OCI-LY3 (cell line): Measurements from ENCODE around the gene CCSER1.

Experiments used
- EZH2phosphoT487 ChIP-seq: fragments of 200-600 bp; shearing (Covaris generic); IDR thresholded peaks from 2 replicates; pipeline ENCODE4 v1.6.1; 2018; ENCODE audit warnings: antibody characterized with exemption, mixed run types, low read depth
- TF ChIP-seq, protein P1 (sequence below): fragments of 200-600, 300-600 bp; sonication (generic); IDR thresholded peaks from 2 replicates; pipeline ENCODE4 v1.5.1; 2014; ENCODE audit warnings: antibody characterized with exemption, low read length, low read depth

- TF ChIP-seq, protein P1, sequence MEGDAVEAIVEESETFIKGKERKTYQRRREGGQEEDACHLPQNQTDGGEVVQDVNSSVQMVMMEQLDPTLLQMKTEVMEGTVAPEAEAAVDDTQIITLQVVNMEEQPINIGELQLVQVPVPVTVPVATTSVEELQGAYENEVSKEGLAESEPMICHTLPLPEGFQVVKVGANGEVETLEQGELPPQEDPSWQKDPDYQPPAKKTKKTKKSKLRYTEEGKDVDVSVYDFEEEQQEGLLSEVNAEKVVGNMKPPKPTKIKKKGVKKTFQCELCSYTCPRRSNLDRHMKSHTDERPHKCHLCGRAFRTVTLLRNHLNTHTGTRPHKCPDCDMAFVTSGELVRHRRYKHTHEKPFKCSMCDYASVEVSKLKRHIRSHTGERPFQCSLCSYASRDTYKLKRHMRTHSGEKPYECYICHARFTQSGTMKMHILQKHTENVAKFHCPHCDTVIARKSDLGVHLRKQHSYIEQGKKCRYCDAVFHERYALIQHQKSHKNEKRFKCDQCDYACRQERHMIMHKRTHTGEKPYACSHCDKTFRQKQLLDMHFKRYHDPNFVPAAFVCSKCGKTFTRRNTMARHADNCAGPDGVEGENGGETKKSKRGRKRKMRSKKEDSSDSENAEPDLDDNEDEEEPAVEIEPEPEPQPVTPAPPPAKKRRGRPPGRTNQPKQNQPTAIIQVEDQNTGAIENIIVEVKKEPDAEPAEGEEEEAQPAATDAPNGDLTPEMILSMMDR, result no peak
- TF ChIP-seq EZH2phosphoT487, result no peak
Observed at GRCh38 chr4:90458576-90458975, 331.4 kb downstream of the CCSER1 start.
